HG02588 (cell line): ENCODE measurements around the gene NF1.
"Not testable (repeated sequence)": the region's sequence is repeated elsewhere in the genome, so short reads cannot be mapped to it uniquely, and the experiment has no call there.

ENCODE experiments used
- ATAC-seq: cut with Tn5 transposase; IDR thresholded peaks from one replicate; pipeline ENCODE4 v1.9.1; 2021; ENCODE audit warnings: mild to moderate bottlenecking, moderate library complexity; ENCODE audit not compliant: unreplicated experiment

Gene NF1

GRCh38 chr17:31289790-31290189 is 195.0 kb downstream of the NF1 start:
- no peak for ATAC-seq

GRCh38 chr17:31291820-31292219 is 197.0 kb downstream of the NF1 start:
- ATAC-seq: no peak

GRCh38 chr17:31293581-31293980 is 198.8 kb downstream of the NF1 start:
- ATAC-seq: no peak

- ATAC-seq: no peak
Observed at GRCh38 chr17:31294231-31294630, 199.5 kb downstream of the NF1 start.

GRCh38 chr17:31294820-31295488 is 200.2 kb downstream of the NF1 start:
- ATAC-seq: no peak

GRCh38 chr17:31295489-31295871 is 200.7 kb downstream of the NF1 start:
- ATAC-seq: no peak

GRCh38 chr17:31296142-31296541 is 201.4 kb downstream of the NF1 start:
- ATAC-seq: no peak

GRCh38 chr17:31297090-31297489 is 202.3 kb downstream of the NF1 start, which contains the start of gene OMG:
Gene OMG, minus strand, starts transcription at chr17:31297239. Its CDS starts 908 bp downstream, at chr17:31296331.
- ATAC-seq: no peak

GRCh38 chr17:31299624-31300023 is 204.8 kb downstream of the NF1 start:
- no peak for ATAC-seq

- no peak for ATAC-seq
Observed at GRCh38 chr17:31307640-31308039, 212.9 kb downstream of the NF1 start.

GRCh38 chr17:31308372-31309334 is 213.9 kb downstream of the NF1 start:
- no peak for ATAC-seq

GRCh38 chr17:31309556-31309955 is 214.8 kb downstream of the NF1 start:
- no peak for ATAC-seq

GRCh38 chr17:31310260-31310659 is 215.5 kb downstream of the NF1 start:
- no peak for ATAC-seq

GRCh38 chr17:31310886-31311285 is 216.1 kb downstream of the NF1 start:
- ATAC-seq: no peak

GRCh38 chr17:31311526-31311925 is 216.7 kb downstream of the NF1 start:
- ATAC-seq: no peak

- ATAC-seq: not testable (repeated sequence)
Observed at GRCh38 chr17:31312223-31312622, 217.4 kb downstream of the NF1 start.

- ATAC-seq: no peak
Observed at GRCh38 chr17:31313982-31314781, 219.4 kb downstream of the NF1 start, which contains the start of gene EVI2B. Gene EVI2B, minus strand, starts transcription at chr17:31314054. Its CDS starts 8,445 bp downstream, at chr17:31305609.

GRCh38 chr17:31314782-31315100 is 220.0 kb downstream of the NF1 start:
- ATAC-seq: no peak

GRCh38 chr17:31318298-31318801 is 223.6 kb downstream of the NF1 start:
- no peak for ATAC-seq

- ATAC-seq: no peak
Observed at GRCh38 chr17:31318851-31319661, 224.3 kb downstream of the NF1 start.
